Dermis microvascular lymphatic vessel endothelial cell (primary cell): ENCODE results near the gene S100P. TPM values are rescaled to one million over a fixed set of nuclear protein-coding genes. Genes with fewer than 3 reads are reported as not detected.
A peak's percentile ranks its signal among the peaks of the same experiment; 100 is the strongest.
"Not testable (repeated sequence)": the region's sequence is repeated elsewhere in the genome, so short reads cannot be mapped to it uniquely, and the experiment has no call there.

Source experiments
- DNase-seq, 2 donors: peaks; one replicate each; pipeline versions ENCODE4 v3.0.0 to v3.0.0-alpha.2; 2010; ENCODE audit warnings: low read depth in 2 of 2
- total RNA-seq: library from RNA; depleted of rRNA; stranded (reverse); fragments of >200 nt; gene quantifications from 2 replicates; pipeline ENCODE4 v1.2.1, GENCODE V29; 2014

S100P gene
- 0.13 TPM in 1 of 2 replicates, not detected in the other for total RNA-seq

DNA sequence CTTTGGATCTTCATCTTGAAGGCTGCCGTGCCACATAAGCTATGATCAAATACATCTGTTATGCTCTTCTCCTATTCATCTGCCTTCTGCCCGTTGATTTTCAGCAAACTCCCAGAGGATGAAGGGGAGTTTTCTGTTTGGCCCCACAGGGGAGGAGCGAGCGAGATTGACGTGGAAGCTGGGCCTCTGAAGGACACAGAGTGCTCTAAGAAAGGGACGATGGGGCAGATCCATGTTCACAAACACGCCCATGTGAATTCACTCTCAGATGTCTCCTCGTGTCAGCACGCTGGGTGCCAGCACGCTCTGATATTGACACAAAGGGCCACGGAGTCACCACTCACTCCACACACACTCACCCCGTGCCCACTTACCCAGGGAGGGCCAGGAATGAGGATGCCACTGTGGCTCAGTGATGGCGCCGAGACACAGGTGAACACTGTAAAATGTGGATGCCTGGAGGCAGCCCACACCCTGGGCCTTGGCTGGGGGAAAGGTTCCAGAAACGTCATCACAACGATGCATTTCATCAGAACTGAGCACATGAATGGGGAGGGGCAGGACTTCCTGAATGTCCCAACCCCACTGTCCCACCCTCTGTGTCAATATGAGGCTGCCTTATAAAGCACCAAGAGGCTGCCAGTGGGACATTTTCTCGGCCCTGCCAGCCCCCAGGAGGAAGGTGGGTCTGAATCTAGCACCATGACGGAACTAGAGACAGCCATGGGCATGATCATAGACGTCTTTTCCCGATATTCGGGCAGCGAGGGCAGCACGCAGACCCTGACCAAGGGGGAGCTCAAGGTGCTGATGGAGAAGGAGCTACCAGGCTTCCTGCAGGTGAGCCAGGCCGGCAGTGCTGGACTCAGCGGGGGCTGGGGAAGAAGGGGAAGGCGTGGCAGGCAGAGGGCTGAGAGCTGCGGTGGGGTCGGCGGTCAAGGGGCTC lies at the start of gene S100P:
Gene S100P, plus strand, starts transcription at position 648 of the 946 bp plus-strand sequence. Its CDS starts 55 bp downstream, at position 703.
- DNase-seq, result no peak

DNA sequence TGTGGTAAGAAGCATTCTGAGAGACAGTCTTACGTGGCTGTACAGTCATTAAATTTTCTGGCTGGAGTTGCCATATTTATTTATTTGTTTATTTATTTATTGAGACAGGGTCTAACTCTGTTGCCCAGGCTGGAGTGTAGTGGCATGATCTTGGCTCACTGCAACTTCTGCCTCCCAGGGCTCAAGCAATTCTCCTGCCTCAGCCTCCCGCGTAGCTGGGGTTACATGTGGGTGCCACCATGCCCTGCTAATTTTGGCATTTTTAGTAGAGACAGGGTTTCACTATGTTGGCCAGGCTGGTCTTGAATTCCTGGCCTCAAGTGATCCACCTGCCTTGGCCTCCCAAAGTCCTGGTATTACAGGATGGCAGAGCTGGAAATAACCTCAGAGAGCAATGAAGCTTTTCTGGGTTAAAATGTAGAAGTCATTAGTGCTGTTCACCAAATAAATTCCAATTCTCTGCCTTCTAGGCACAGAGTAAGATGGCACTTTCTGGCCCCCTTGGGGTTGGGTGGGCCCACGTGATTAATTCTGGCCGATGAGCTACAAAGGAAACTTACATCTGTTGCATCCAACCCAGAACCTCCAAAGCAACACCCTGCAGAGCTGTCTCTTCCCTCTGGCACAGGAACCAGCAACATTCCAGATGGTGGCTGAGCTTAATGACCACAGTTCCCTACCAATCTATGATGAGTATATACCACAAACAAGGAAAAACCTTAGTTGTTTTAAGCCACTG lies 48.7 kb upstream of the S100P start:
- no peak for DNase-seq

DNA sequence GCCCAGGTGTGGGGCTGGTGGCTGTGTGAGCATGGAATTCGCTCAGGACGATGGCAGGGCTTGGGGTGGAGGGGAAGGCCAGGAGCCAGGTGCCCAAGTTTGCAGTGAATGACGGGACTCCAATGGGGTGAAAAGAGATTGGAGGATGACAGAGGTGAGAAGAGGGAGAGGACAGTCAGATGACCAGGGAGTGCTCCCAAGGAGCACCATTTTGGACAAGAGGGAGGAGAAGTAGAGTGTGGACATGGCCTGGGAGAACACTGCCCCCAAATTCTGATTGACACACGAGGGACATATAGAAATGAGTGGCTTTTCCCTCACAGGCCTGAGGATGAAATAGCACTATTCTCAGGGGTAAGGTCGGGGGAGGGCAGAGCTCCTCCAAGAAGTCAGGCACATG lies 46.5 kb upstream of the S100P start:
- no peak for DNase-seq

DNA sequence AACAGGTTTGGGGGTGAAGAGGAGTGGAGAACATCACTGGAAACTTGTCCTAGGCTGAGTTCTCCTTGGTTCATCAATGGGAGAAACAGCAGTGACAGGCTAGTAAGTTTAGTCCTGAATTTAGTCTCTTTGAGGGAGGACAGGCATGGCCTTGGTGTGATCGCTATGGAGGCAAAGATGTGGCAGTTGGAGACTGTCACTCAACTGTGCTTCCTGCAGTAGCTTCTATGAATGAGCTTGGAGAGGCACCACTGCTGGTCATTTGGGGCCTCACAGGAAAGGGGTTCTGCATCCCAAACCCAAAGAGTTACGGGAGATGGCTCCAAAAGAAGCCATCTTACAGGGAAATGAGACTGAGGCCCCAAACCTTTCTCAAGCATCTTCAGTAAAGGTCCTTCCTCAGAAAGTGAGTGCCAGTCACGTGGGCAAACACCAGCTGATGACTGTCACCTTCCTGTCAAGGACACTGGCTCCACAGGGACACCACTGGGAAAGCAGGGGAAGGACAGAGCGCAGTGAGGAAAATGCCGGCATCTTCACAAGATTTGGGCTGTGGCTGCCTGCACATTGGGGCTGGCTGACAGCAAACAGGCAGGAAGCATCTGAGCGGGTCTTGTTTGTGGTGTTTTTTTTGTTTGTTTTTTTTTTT lies 46.0 kb upstream of the S100P start:
- DNase-seq, result no peak

DNA sequence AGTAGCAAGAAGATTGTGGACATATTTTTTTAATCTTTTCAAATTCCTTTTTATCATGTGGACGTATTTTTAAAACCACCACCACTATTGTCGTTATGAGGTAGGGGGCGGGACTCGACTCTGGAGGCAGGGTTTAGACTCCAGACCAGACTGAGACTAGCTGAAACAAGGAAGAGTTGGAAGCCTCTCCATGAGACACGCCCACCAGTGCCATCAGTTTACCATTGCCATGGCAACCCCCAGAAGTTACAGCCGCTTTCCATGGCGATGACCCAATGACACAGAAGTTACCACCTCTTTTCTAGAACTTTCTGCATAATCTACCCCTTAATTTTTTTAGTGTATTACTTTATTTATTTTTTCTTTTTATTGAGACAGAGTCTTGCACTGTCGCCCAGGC lies 44.5 kb upstream of the S100P start:
- no peak for DNase-seq

DNA sequence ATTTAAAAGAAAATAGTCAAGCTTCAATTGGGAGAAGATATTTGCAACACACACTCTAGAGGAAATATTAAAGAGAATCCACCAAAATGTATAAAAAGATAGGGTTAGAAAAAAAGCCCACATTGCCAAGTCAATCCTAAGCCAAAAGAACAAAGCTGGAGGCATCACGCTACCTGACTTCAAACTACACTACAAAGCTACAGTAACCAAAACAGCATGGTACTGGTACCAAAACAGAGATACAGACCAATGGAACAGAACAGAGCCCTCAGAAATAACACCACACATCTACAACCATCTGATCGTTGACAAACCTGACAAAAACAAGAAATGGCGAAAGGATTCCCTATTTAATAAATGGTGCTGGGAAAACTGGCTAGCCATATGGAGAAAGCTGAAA lies 39.5 kb upstream of the S100P start:
- DNase-seq, result not testable (repeated sequence)

DNA sequence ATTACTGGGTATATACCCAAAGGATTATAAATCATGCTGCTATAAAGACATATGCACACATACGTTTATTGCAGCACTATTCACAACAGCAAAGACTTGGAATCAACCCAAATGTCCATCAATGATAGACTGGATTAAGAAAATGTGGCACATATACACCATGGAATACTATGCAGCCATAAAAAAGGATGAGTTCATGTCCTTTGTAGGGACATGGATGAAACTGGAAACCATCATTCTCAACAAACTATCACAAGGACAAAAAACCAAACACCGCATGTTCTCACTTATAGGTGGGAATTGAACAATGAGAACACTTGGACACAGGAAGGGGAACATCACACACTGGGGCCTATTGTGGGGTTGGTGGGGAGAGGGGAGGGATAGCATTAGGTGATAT lies 38.4 kb upstream of the S100P start:
- not testable (repeated sequence) for DNase-seq

DNA sequence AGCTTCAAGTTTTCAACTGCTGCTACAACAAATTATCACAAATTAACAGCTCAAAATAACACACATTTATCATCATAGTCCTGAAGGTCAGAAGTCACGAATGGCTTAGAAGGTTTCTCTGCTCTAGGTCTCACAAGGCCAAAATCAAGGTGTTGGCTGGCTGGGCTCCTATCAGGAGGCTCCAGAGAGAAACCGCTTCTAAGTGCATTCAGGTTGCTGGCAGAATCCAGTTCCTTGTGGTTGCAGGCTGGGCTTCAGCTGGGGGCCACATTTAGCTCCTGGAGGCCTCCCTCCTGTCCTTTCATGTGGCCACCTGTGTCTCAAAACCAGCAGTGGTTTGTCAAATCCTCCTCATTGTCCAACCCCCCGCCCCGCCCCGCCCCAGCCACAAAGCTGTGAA lies 37.8 kb upstream of the S100P start:
- DNase-seq, result no peak

DNA sequence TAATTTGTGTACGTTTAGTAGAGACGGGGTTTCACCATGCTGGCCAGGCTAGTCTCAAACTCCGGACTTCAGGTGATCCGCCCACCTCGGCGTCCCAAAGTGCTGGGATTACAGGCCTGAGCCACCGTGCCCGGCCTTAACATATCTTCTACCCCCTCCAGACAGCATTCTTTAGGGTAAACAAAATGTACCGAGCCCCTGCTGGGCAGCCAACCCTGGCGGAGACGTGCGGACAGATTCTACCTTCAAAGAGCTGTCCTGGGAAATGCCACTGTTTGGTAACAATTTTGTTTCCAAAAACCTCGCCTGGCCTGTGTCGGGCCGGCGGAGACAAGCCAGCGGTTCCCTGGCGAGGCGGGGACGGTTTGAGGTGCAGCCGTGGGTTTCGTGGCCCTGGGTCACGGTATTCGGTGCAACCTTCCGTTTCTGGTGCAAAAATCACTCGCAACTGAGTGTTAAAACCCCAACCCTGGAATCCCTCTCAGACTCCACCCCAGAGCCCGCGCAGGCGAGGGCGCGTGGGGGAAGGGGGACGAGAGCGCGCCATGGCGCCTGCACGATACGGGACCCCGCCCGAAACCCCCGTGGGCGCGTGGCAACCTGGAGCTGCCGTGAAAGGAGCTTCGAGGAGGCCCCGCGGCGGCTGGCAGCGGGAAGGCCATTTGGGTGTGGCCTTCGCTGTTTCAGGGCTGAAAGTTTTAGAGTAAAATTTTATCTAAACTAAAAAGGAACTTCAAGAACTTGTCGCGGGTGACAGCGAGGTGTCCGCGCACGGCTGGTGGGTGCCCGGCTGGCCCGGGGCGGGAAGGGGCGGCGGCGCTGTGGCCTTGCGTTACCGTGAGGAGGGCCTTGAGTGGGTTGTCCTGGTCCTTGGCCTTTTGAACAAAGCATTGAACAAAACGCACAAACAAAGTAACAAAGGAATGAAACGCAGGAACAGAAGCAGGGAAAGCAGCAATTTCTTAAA lies 36.2 kb upstream of the S100P start:
- no peak for DNase-seq

DNA sequence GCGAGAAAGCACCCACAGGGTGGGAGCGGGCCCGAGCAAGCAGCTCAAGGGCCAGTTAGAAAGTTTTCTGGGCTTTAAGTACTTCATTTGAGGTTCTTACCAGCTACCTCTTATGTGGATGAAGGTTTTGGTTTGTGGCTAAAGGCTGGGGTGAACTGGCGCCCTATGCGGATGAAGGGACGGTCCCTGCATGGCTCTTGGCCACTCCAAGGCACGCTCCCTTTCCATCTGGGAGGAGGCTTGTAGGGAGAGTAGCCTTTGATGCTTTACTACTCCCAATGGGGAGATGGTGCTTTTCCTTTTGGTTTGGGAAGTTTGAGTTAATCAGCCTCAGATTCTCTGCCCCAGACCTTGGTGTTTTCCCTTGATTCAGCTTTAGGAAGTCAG lies 35.5 kb upstream of the S100P start:
- no peak for DNase-seq

DNA sequence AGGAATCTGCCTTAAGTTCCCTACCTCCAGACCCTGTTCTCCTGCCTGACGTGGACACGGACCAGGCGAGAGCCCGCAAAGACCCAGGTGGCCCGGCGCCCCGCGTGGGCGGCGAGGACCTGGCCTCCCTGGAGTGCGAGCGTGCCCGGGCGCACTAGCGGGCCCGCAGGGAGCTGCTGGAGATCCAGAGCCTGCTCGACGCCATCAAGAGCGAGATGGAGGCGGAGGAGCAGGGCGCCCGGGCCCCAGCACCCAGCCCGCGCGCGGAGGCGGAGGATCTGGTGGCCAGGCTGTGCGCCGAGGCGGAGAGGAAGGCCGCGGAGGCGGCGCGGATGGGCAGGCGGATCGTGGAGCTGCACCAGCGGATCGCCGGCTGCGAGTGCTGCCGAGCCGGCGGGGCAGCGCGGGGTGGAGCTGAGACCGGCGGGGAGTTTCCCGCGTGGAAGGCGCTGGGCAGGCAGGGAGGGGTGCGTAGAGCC lies 35.0 kb upstream of the S100P start:
- DNase-seq, result peak in 1 of 2 donors; percentile 34

DNA sequence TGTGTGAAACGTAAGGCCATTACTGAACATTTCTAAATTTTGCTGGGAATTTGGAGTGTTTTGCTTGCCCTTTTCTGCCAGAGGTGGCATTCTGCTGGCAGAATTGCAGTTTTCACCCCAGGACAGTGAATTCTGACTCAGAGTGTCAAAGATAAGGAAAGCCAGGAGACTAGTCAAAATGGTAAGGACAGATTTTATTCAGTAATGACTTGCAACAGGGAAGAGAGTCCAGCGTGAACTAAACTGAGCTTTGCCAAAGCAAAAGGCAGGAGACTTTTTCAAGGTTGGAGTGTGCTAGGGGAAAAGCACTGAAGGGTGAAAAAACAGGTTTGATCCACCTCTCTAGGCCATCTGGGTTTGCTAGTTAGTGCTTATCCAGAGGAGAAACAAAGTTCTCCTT lies 33.8 kb upstream of the S100P start:
- DNase-seq, result no peak

DNA sequence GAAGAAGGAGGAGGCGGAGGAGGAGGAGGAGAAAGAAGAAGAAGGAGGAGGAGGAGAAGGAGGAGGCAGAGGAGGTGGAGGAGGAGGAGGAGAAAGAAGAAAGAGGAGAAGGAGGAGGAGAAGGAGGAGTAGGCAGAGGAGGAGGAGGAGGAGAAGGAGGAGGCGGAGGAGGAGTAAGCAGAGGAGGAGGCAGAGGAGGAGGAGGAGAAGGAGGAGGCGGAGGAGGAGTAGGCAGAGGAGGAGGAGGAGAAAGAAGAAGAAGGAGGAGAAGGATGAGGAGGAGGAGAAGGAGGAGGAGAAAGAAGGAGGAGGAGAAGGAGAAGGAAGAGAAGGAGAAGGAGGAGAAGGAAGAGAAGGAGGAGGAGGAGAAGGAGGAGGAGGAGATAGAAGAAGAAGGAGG lies 33.2 kb upstream of the S100P start:
- DNase-seq, result no peak

DNA sequence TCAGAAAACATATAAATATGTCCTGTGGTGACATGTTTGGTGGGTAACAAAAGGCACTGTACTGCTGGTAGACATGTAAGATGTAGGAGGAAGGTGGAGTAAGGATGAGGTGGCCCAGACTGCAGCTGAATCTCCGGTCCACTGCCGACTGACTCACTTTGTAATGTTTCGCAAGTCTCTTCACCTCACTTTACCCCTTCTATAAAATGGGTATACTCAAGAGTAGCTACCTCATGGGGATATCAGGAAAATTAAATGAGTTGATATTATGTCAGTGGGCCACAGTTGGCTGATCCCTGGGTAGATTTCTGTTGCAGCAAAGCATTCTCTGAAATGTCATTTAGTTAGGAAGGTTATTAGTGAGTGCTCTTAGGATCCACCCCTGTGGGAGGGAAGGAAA lies 31.1 kb upstream of the S100P start:
- DNase-seq, result no peak

DNA sequence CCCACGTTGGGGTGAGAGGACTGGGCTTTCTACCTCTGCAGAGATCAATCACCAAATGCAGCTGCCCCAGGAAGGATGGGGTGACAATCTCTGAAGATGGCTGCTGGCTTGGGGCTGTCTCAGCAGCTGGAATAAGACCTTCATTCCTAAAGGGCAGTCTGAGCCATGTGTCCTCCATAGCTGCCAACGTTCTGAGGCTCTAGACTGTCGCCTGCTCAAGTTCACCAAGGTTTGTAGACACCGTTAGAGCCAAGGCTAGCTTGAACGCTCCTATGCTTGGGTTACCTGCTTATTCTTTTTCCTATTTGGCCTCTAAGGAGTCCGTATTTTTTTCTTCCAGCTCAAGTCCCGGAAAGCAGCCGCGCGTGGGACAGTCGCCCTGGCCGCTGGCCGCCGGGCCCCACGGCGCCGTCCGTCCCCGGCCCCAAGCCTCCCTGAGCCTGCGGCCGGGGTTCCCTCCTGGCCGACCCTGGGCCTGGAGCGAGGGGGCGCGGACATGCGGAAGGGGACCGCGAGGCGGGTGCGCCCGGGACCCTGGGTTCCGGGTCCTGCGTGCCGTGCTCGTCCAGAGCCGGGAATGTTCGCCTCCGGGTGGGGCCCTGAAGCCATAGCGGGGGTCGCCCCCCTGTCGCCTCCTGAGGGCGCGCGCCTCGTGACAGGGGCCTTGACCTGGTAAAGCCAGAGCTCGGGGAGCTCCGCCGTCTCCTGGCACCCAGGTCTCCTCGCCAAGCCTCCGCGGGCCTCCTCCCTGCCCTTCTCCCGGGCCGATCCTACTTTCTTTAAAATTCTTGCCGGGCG lies 29.9 kb upstream of the S100P start:
- DNase-seq, result no peak

DNA sequence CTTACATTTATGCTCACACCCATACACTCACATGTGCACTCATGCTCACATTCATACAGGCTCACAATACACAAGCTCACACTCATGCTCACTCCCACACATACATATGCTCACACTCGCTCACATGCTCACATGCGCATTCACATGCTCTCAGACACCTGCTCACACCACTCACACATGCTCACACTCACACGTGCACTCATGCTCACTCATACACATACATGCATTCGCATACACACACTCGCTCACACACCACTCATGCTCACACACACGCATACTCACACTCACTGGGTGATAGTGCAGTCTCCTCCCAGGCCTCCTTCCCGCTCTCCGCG lies 28.4 kb upstream of the S100P start:
- no peak for DNase-seq

DNA sequence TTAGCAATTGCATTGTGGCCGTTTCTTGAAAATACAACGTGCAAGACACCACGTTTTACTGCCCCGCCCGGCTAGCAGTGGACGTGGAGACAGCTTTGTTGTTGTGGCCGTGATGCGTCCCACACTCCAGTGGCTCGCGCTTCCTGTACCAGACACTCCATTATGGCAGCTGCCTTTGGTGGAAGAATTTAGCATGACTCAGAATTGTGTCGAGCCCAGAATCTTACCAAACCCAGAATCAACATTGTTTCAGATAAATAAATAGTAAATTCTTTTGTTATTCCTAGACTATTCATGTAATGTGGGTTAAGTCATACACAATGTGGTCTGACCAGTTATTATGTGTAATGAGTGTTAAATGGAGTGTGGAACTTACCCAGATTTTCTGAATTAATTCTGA lies 25.3 kb upstream of the S100P start:
- no peak for DNase-seq

DNA sequence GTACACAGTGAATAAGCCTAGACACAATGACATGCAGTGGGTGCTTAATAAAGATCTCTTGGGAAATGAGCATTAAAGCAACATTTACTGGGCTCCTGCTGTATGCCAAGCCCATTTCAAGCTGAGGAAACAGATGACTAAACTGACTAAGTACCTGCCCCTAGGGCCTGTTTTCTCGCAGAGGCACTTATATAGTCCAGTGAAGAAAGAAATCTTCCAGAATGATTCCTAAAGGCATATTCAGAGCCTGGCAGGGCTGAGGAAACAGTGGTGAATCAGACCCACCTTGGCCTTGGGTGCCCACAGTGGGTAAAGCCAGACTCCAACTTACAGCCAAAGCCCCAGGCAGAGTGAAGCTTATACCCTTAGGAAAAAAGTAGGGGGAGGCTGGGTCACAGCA lies 22.0 kb upstream of the S100P start:
- DNase-seq, result no peak

DNA sequence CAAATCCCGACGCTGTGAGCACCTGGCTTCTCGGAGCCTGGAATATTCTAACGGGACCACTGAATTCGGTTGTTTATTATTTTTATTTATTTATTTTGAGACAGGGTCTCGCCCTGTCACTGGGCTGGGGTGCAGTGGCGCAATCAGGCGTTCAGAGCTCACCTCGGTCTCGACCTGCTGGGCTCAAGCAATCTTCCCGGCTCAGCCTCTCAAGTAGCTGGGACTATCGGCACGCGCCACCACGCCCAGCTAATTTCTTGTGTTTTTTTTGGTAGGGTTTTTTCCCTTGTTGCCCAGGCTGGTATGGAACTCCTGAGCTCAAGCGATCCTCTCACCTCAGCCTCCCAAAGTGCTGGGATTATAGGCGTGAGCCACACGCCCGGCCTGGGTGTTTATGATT lies 21.5 kb upstream of the S100P start:
- DNase-seq, result no peak

DNA sequence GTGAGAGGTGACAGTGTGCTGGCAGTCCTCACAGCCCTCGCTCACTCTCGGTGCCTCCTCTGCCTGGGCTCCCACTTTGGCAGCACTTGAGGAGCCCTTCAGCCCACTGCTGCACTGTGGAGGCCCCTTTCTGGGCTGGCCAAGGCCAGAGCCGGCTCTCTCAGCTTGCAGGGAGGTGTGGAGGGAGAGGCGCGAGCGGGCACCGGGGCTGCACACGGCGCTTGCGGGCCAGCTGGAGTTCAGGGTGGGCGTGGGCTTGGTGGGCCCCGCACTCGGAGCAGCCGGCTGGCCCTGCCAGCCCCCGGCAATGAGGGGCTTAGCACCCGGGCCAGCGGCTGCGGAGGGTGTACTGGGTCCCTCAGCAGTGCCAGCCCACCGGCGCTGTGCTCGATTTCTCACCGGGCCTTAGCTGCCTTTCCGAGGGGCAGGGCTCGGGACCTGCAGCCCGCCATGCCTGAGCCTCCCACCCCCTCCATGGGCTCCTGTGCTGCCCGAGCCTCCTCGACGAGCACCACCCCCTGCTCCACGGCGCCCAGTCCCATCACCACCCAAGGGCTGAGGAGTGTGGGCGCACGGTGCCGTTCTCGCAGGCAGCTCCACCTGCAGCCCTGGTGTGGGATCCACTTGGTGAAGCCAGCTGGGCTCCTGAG lies 21.0 kb upstream of the S100P start:
- not testable (repeated sequence) for DNase-seq
